Measurements from ENCODE around the gene SLC30A1.
"Not testable (repeated sequence)": the region's sequence is repeated elsewhere in the genome, so short reads cannot be mapped to it uniquely, and the experiment has no call there.

Gene SLC30A1

GRCh38 chr1:211548321-211549091 is 30.5 kb downstream of the SLC30A1 start:
- peak in 9 of 56 donors; percentile 3 to 36 (median 18) for DNase-seq

GRCh38 chr1:211547710-211548109 is 31.3 kb downstream of the SLC30A1 start:
- no peak for DNase-seq

GRCh38 chr1:211546543-211546942 is 32.4 kb downstream of the SLC30A1 start:
- no peak for DNase-seq

GRCh38 chr1:211543025-211543424 is 35.9 kb downstream of the SLC30A1 start:
- no peak for DNase-seq

- no peak for DNase-seq
These were observed 37.1 kb downstream of the SLC30A1 start for GRCh38 chr1:211541720-211542477.

GRCh38 chr1:211541278-211541677 is 37.7 kb downstream of the SLC30A1 start:
- no peak for DNase-seq

- not testable (repeated sequence) for DNase-seq
These were observed 38.1 kb downstream of the SLC30A1 start for GRCh38 chr1:211540824-211541223.

GRCh38 chr1:211538287-211538686 is 40.7 kb downstream of the SLC30A1 start:
- DNase-seq: no peak

- DNase-seq: no peak
These were observed 41.7 kb downstream of the SLC30A1 start for GRCh38 chr1:211537253-211537652.

GRCh38 chr1:211536606-211537005 is 42.4 kb downstream of the SLC30A1 start:
- no peak for DNase-seq

GRCh38 chr1:211535346-211535745 is 43.6 kb downstream of the SLC30A1 start:
- no peak for DNase-seq

- no peak for DNase-seq
These were observed 44.2 kb downstream of the SLC30A1 start for GRCh38 chr1:211534545-211535291.

- peak in 1 of 56 donors; percentile 17 for DNase-seq
These were observed 46.9 kb downstream of the SLC30A1 start for GRCh38 chr1:211532088-211532444.

GRCh38 chr1:211531194-211532087 is 47.5 kb downstream of the SLC30A1 start:
- peak in 5 of 56 donors; percentile 6 to 43 (median 22) for DNase-seq

- no peak for DNase-seq
These were observed 48.9 kb downstream of the SLC30A1 start for GRCh38 chr1:211530102-211530501.

- DNase-seq: peak in 32 of 56 donors; percentile 3 to 83 (median 41)
These were observed 49.5 kb downstream of the SLC30A1 start for GRCh38 chr1:211529453-211529852.

GRCh38 chr1:211529011-211529410 is 50.0 kb downstream of the SLC30A1 start:
- no peak for DNase-seq

- peak in 4 of 56 donors; percentile 8 to 15 (median 12) for DNase-seq
These were observed 51.1 kb downstream of the SLC30A1 start for GRCh38 chr1:211527888-211528287.

- no peak for DNase-seq
These were observed 52.0 kb downstream of the SLC30A1 start for GRCh38 chr1:211527006-211527405.

- no peak for DNase-seq
These were observed 52.9 kb downstream of the SLC30A1 start for GRCh38 chr1:211526101-211526500.
